Activated naive CD4-positive, alpha-beta T cell treated with anti-CD3 and anti-CD28 coated beads, Interleukin-2, amount 50 U/mL, for 72 hours (primary cell): Measurements from ENCODE around the gene SCN3B. TPM values are rescaled to one million over a fixed set of nuclear protein-coding genes. Genes with fewer than 3 reads are reported as not detected.
"Not testable (repeated sequence)": the region's sequence is repeated elsewhere in the genome, so short reads cannot be mapped to it uniquely, and the experiment has no call there.

Experiments
- ATAC-seq, 2 donors: fragments of 150-1000 bp; cut with Tn5 transposase; 2 replicates each; pipeline ENCODE4 v1.10.0; 2021; ENCODE audit warnings: mild to moderate bottlenecking in 2 of 2, moderate library complexity in 2 of 2
- DNase-seq, 2 donors: peaks; one replicate each; pipeline ENCODE4 v3.0.0; 2021 to 2022; ENCODE audit warnings: low spot score in 2 of 2
- H3K27ac Mint-ChIP-seq, 2 donors: one replicate each; pipeline ENCODE4 v1.8.0; 2022; ENCODE audit warnings: mild to moderate bottlenecking in 2 of 2, mixed read lengths in 2 of 2
- H3K36me3 Mint-ChIP-seq, 2 donors: one replicate each; pipeline ENCODE4 v1.8.0; 2022; ENCODE audit warnings: mixed read lengths in 2 of 2
- H3K9me3 Mint-ChIP-seq, 2 donors: one replicate each; pipeline ENCODE4 v1.8.0; 2022; ENCODE audit warnings: mixed read lengths in 2 of 2
- total RNA-seq, 2 donors: library from RNA; stranded (reverse); gene quantifications; one replicate each; pipeline ENCODE4 v1.2.3, GENCODE V29; 2022

The SCN3B gene
- total RNA-seq, 2 donors from 2014 or later = 0.06 TPM; not detected in 1

GRCh38 chr11:123672568-123672967 lies 18.1 kb upstream of the SCN3B start:
- ATAC-seq = no peak

GRCh38 chr11:123671534-123671933 lies 17.1 kb upstream of the SCN3B start:
- ATAC-seq (no peak), DNase-seq (no peak)
- Mint-ChIP-seq H3K27ac (no peak overlapping the region), H3K9me3 (no peaks in the 10 kb centered on the region), H3K36me3 (no peaks in the 10 kb centered on the region)

More at GRCh38 chr11:123672568-123672967, 18.1 kb upstream of the SCN3B start:
- no peak for DNase-seq
- no peak overlapping the region for H3K27ac Mint-ChIP-seq
- no peaks in the 10 kb centered on the region for H3K9me3 Mint-ChIP-seq
- H3K36me3 Mint-ChIP-seq = no peaks in the 10 kb centered on the region

- Mint-ChIP-seq H3K36me3 (no peaks in the 10 kb centered on the region), H3K9me3 (no peaks in the 10 kb centered on the region), H3K27ac (no peak overlapping the region)
- ATAC-seq = no peak
- no peak for DNase-seq
Measured at GRCh38 chr11:123670081-123670480, 15.7 kb upstream of the SCN3B start.

GRCh38 chr11:123665306-123665705 lies 10.9 kb upstream of the SCN3B start:
- Mint-ChIP-seq H3K27ac (no peak overlapping the region), H3K9me3 (peaks cover 4 to 13% of the 10 kb centered on the region in 2 donors), H3K36me3 (no peaks in the 10 kb centered on the region)
- ATAC-seq (no peak), DNase-seq (no peak)

GRCh38 chr11:123659965-123660364 lies 5.5 kb upstream of the SCN3B start:
- Mint-ChIP-seq H3K9me3 (peaks cover 22 to 39% of the 10 kb centered on the region in 2 donors), H3K36me3 (peaks cover 0 to 14% of the 10 kb centered on the region in 2 donors)
- peak; percentile 93 to 95 for ATAC-seq
- peak in 1 of 2 donors; percentile 11 for DNase-seq
- H3K27ac Mint-ChIP-seq = not testable (repeated sequence)

- ATAC-seq = no peak
- peaks cover 0 to 14% of the 10 kb centered on the region in 2 donors for H3K36me3 Mint-ChIP-seq
- peaks cover 22 to 39% of the 10 kb centered on the region in 2 donors for H3K9me3 Mint-ChIP-seq
- H3K27ac Mint-ChIP-seq = peak overlapping the region in 1 of 2 donors; percentile 70
- no peak for DNase-seq
Measured at GRCh38 chr11:123659311-123659710, 4.9 kb upstream of the SCN3B start.

GRCh38 chr11:123653827-123654565 lies 428 bp downstream of the SCN3B start:
- no peak overlapping the region for H3K27ac Mint-ChIP-seq
- H3K9me3 Mint-ChIP-seq = peaks cover 13 to 19% of the 10 kb centered on the region in 2 donors
- ATAC-seq (peak; percentile 46 to 71), DNase-seq (peak in 1 of 2 donors; percentile 54)
- peaks cover 0 to 18% of the 10 kb centered on the region in 2 donors for H3K36me3 Mint-ChIP-seq

GRCh38 chr11:123653483-123653826 lies 969 bp downstream of the SCN3B start:
- Mint-ChIP-seq H3K27ac (peak overlapping the region in 1 of 2 donors; percentile 66), H3K9me3 (peaks cover 7 to 13% of the 10 kb centered on the region in 2 donors), H3K36me3 (peaks cover 0 to 13% of the 10 kb centered on the region in 2 donors)
- DNase-seq = no peak
- no peak for ATAC-seq

- Mint-ChIP-seq H3K27ac (no peak overlapping the region), H3K9me3 (peaks cover 3 to 5% of the 10 kb centered on the region in 2 donors), H3K36me3 (peaks cover 0 to 13% of the 10 kb centered on the region in 2 donors)
- no peak for DNase-seq
- ATAC-seq = no peak
Measured at GRCh38 chr11:123652599-123652998, 1.8 kb downstream of the SCN3B start.

GRCh38 chr11:123650901-123651300 lies 3.5 kb downstream of the SCN3B start:
- DNase-seq (no peak), ATAC-seq (no peak)
- Mint-ChIP-seq H3K9me3 (peaks cover 0 to under 1% of the 10 kb centered on the region in 2 donors), H3K27ac (no peak overlapping the region), H3K36me3 (peaks cover 0 to 7% of the 10 kb centered on the region in 2 donors)

GRCh38 chr11:123645286-123645975 lies 9.0 kb downstream of the SCN3B start:
- H3K9me3 Mint-ChIP-seq = no peaks in the 10 kb centered on the region
- no peak overlapping the region for H3K27ac Mint-ChIP-seq
- DNase-seq (no peak), ATAC-seq (no peak)
- H3K36me3 Mint-ChIP-seq = no peaks in the 10 kb centered on the region

- no peak overlapping the region for H3K27ac Mint-ChIP-seq
- ATAC-seq (no peak), DNase-seq (no peak)
- no peaks in the 10 kb centered on the region for H3K9me3 Mint-ChIP-seq
- no peaks in the 10 kb centered on the region for H3K36me3 Mint-ChIP-seq
Measured at GRCh38 chr11:123642435-123642834, 12.0 kb downstream of the SCN3B start.

GRCh38 chr11:123641495-123641840 lies 13.0 kb downstream of the SCN3B start:
- Mint-ChIP-seq H3K36me3 (no peaks in the 10 kb centered on the region), H3K27ac (no peak overlapping the region), H3K9me3 (no peaks in the 10 kb centered on the region)
- ATAC-seq = no peak
- DNase-seq = no peak

GRCh38 chr11:123640677-123641494 lies 13.5 kb downstream of the SCN3B start:
- DNase-seq (peak in 1 of 2 donors; percentile 62), ATAC-seq (peak; percentile 77 to 86)
- Mint-ChIP-seq H3K27ac (peak overlapping the region in 1 of 2 donors; percentile 84), H3K36me3 (no peaks in the 10 kb centered on the region), H3K9me3 (no peaks in the 10 kb centered on the region)

GRCh38 chr11:123640029-123640428 lies 14.4 kb downstream of the SCN3B start:
- H3K36me3 Mint-ChIP-seq = no peaks in the 10 kb centered on the region
- H3K9me3 Mint-ChIP-seq = no peaks in the 10 kb centered on the region
- ATAC-seq = no peak
- DNase-seq = no peak
- no peak overlapping the region for H3K27ac Mint-ChIP-seq

- Mint-ChIP-seq H3K27ac (peak overlapping the region in 1 of 2 donors; percentile 12), H3K9me3 (no peaks in the 10 kb centered on the region), H3K36me3 (peaks cover 0 to 7% of the 10 kb centered on the region in 2 donors)
- no peak for ATAC-seq
- DNase-seq = no peak
Measured at GRCh38 chr11:123630126-123630608, 24.3 kb downstream of the SCN3B start.
